DMS53 treated with DMSO at 0.1 percent for 48 hours (cell line): ENCODE data around the gene BCL2L2.

Experiments
- DNase-seq: peaks from one replicate; lab custom pipeline; 2025; ENCODE audit not compliant: unreplicated experiment; lab: John Stamatoyannopoulos, UW

The BCL2L2 gene

GRCh38 chr14:23352506-23353432 is 46.1 kb downstream of the BCL2L2 start, which contains the start of gene SLC22A17:
Gene SLC22A17 (minus strand): TSS chr14:23352887.
- peak; percentile 46 for DNase-seq

- DNase-seq, result no peak
Measured at GRCh38 chr14:23353433-23353780, 46.8 kb downstream of the BCL2L2 start.

- DNase-seq, result no peak
Measured at GRCh38 chr14:23354990-23355389, 48.4 kb downstream of the BCL2L2 start.

- DNase-seq, result no peak
Measured at GRCh38 chr14:23355871-23356435, 49.3 kb downstream of the BCL2L2 start.

GRCh38 chr14:23356662-23357061 is 50.0 kb downstream of the BCL2L2 start:
- no peak for DNase-seq

- DNase-seq, result no peak
Measured at GRCh38 chr14:23357261-23357660, 50.6 kb downstream of the BCL2L2 start.

- no peak for DNase-seq
Measured at GRCh38 chr14:23358042-23358441, 51.4 kb downstream of the BCL2L2 start.

- no peak for DNase-seq
Measured at GRCh38 chr14:23358553-23359166, 52.0 kb downstream of the BCL2L2 start.

- DNase-seq, result no peak
Measured at GRCh38 chr14:23359167-23359626, 52.6 kb downstream of the BCL2L2 start.

GRCh38 chr14:23359722-23360447 is 53.3 kb downstream of the BCL2L2 start:
- no peak for DNase-seq

GRCh38 chr14:23360496-23360895 is 53.9 kb downstream of the BCL2L2 start:
- no peak for DNase-seq

- DNase-seq, result no peak
Measured at GRCh38 chr14:23361320-23361719, 54.7 kb downstream of the BCL2L2 start.
